ENCODE results near the gene ARMCX4.

Gene ARMCX4

GRCh38 chrX:101452056-101452455 lies 33.2 kb upstream of the ARMCX4 start:
- DNase-seq (ENCODE audit: extremely low read depth, insufficient read length): no peak
- H3K36me3 ChIP-seq (ENCODE audit: control insufficient read depth, insufficient read depth, low read length): no peaks in the 10 kb centered on the region
- no peak for TF ChIP-seq CTCF (IDR thresholded peaks at IDR 0.05; ENCODE audit: insufficient read depth, low read length, poor library complexity, severe bottlenecking)
- no peak overlapping the region for H3K4me3 ChIP-seq (replicated peaks; ENCODE audit: low read depth, low read length)
- no peaks in the 10 kb centered on the region for H3K27me3 ChIP-seq (replicated peaks; ENCODE audit: control insufficient read depth, insufficient read depth, low read length)

GRCh38 chrX:101460669-101461068 lies 24.6 kb upstream of the ARMCX4 start:
- Histone ChIP-seq H3K4me3 (replicated peaks; ENCODE audit: low read depth, low read length) (no peak overlapping the region), H3K36me3 (ENCODE audit: control insufficient read depth, insufficient read depth, low read length) (no peaks in the 10 kb centered on the region), H3K27me3 (replicated peaks; ENCODE audit: control insufficient read depth, insufficient read depth, low read length) (no peaks in the 10 kb centered on the region)
- DNase-seq (ENCODE audit: extremely low read depth, insufficient read length): no peak
- no peak for TF ChIP-seq CTCF (IDR thresholded peaks at IDR 0.05; ENCODE audit: insufficient read depth, low read length, poor library complexity, severe bottlenecking)

GRCh38 chrX:101462892-101463291 lies 22.4 kb upstream of the ARMCX4 start:
- no peak overlapping the region for H3K4me3 ChIP-seq (replicated peaks; ENCODE audit: low read depth, low read length)
- TF ChIP-seq CTCF (IDR thresholded peaks at IDR 0.05; ENCODE audit: insufficient read depth, low read length, poor library complexity, severe bottlenecking): peak; percentile 49
- no peaks in the 10 kb centered on the region for H3K36me3 ChIP-seq (ENCODE audit: control insufficient read depth, insufficient read depth, low read length)
- no peak for DNase-seq (ENCODE audit: extremely low read depth, insufficient read length)
- no peaks in the 10 kb centered on the region for H3K27me3 ChIP-seq (replicated peaks; ENCODE audit: control insufficient read depth, insufficient read depth, low read length)

- no peak overlapping the region for H3K4me3 ChIP-seq (replicated peaks; ENCODE audit: low read depth, low read length)
- H3K36me3 ChIP-seq (ENCODE audit: control insufficient read depth, insufficient read depth, low read length): no peaks in the 10 kb centered on the region
- no peak for TF ChIP-seq CTCF (IDR thresholded peaks at IDR 0.05; ENCODE audit: insufficient read depth, low read length, poor library complexity, severe bottlenecking)
- H3K27me3 ChIP-seq (replicated peaks; ENCODE audit: control insufficient read depth, insufficient read depth, low read length): no peaks in the 10 kb centered on the region
- no peak for DNase-seq (ENCODE audit: extremely low read depth, insufficient read length)
These were observed 6.9 kb upstream of the ARMCX4 start for GRCh38 chrX:101478366-101478765.

GRCh38 chrX:101482296-101482695 lies 3.0 kb upstream of the ARMCX4 start:
- Histone ChIP-seq H3K27me3 (replicated peaks; ENCODE audit: control insufficient read depth, insufficient read depth, low read length) (no peaks in the 10 kb centered on the region), H3K36me3 (ENCODE audit: control insufficient read depth, insufficient read depth, low read length) (no peaks in the 10 kb centered on the region), H3K4me3 (replicated peaks; ENCODE audit: low read depth, low read length) (no peak overlapping the region)
- no peak for DNase-seq (ENCODE audit: extremely low read depth, insufficient read length)
- no peak for TF ChIP-seq CTCF (IDR thresholded peaks at IDR 0.05; ENCODE audit: insufficient read depth, low read length, poor library complexity, severe bottlenecking)

GRCh38 chrX:101483705-101484104 lies 1.6 kb upstream of the ARMCX4 start:
- Histone ChIP-seq H3K4me3 (replicated peaks; ENCODE audit: low read depth, low read length) (no peak overlapping the region), H3K36me3 (ENCODE audit: control insufficient read depth, insufficient read depth, low read length) (no peaks in the 10 kb centered on the region), H3K27me3 (replicated peaks; ENCODE audit: control insufficient read depth, insufficient read depth, low read length) (no peaks in the 10 kb centered on the region)
- no peak for DNase-seq (ENCODE audit: extremely low read depth, insufficient read length)
- no peak for TF ChIP-seq CTCF (IDR thresholded peaks at IDR 0.05; ENCODE audit: insufficient read depth, low read length, poor library complexity, severe bottlenecking)
